AML-193 (cell line): ENCODE data around the gene KDM6A.
"Not testable (repeated sequence)": the region's sequence is repeated elsewhere in the genome, so short reads cannot be mapped to it uniquely, and the experiment has no call there.

Experiments used
- DNase-seq, 2 experiments: peaks; one replicate each; lab custom pipeline; 2025; lab: John Stamatoyannopoulos, UW

The KDM6A gene

DNA sequence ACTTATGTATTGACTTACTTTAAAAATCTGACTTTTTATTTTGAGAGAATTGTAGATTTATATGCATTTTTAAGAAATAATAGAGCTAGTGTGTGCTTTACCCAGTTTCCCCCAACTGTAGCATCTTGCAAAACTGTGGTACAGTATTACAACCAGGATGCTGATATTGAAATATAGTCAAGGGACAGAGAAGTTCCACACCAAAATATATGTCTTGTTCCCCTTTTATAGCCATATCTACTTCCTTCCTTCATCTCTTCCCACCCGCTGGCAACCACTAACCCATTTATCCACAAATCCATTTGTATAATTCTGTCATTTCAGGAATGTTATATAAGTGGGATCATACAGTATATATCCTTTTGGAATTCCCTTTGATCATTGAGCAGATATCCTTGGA lies 16.8 kb downstream of the KDM6A start:
- DNase-seq = peak; percentile 53 to 73

DNA sequence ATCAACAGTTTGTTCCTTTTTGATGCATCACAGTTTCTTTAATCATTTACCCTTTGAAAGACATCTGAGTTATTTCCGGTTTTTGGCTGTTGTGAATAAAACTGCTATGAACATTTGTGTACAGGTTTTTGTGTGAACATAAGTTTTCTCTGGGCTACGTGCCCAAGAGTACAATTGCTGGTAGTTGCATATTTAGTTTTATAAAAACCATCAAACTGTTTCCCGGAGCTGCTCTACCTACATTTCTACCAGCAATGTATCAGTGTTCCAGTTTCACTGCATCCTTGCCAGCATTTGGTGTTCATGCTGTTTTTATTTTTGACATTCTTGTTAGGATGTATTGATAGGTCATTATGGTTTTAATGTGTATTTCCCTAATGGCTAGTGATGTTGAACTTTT lies 17.3 kb downstream of the KDM6A start:
- no peak for DNase-seq

- not testable (repeated sequence) for DNase-seq
Measured at GRCh38 chrX:44890687-44891086, 17.7 kb downstream of the KDM6A start.

- no peak for DNase-seq
Measured at GRCh38 chrX:44891642-44892041, 18.7 kb downstream of the KDM6A start.

GRCh38 chrX:44896876-44897186 lies 23.8 kb downstream of the KDM6A start:
- no peak for DNase-seq

DNA sequence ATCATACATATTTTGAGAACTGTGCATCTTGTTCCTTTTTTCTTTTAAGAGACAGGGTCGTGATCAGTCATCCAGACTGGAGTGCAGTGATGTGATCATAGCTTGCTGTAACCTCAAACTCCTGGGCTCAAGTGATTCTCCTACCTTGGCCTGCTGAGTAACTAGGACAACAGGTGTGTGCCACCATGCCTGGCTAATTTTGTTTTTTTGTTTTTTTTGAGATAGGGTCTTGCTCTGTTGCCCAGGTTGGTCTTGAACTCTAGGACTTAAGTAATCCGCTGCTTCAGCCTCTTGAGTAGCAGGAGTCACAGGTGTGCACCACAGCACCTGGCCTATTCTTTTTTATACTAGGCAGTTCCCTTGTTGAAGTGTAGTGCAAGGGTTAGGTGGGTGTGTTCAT lies 24.6 kb downstream of the KDM6A start:
- no peak for DNase-seq

DNA sequence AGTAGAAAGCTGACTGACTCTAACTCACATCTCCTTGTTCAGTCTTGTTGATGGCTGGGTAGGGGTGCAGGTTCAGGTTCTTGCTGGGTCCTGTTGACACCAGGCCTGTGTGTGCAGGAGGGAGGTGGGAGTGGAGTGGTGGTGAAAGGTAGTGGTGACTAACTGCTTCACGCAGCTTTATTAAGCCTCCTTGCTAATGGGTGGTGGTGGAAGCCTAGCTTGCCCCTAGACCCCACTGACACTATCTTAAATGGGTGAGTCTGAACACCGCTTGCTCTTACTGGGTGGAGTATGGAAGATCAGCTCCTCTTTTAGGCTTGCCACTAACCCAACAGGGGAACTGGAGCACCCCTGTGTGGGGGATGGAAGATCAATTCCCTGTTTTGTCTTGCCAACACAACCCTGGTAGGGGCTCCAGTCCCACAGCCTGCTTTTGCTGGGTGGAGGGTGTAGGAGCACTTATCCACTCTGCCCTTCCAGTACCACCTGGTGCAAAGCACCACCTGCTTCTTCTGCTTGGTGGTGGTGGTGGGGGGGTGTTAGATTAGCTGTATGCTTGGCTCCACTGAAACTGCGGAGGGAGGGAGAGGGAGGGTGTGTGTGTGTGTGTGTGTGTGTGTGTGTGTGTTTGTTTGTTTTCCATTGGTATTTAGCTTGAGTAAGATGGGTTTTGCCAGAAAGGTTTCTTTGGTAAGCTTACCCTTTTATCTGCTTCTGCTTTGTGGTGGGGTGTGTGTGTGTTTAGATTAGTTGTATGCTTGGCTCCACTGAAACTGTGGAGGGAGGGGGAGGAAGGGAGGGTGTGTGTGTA lies 25.6 kb downstream of the KDM6A start:
- no peak for DNase-seq

DNA sequence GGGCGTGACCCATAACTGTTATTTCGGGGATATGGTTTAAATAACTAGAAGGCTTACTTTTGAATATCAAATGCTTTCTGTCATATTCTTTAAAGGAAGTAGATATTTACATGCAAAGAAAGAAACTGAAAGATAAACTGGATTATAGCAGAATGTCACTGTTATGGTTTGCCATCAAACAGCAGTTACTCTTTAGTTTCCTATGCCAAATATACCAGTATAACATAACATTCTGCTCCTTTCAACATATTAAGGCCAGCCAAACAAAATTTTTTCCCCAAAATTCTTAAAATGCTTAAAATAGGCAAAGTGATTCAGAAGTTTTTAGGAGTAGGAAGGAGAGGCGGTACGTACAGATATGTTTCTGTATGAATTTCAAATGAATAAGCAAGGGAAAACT lies 27.0 kb downstream of the KDM6A start:
- no peak for DNase-seq

DNA sequence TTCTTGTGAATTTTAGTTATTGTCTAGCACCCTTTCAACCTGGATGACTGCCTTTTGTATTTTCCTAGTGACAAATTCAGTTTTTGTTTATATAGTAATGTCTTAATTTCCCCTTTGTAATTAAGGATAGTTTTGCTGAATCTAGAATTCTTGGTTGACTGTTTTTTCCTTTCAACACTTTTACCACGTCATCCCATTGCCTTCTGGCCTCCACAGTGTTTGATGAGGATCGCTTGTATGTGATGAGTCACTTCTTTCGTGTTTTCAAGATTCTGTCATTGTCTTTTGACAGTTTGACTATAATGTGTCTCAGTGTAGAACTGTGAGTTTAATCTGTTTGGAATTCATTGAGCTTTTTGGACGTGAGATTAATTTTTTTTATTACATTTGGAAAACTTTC lies 30.1 kb downstream of the KDM6A start:
- DNase-seq = no peak

DNA sequence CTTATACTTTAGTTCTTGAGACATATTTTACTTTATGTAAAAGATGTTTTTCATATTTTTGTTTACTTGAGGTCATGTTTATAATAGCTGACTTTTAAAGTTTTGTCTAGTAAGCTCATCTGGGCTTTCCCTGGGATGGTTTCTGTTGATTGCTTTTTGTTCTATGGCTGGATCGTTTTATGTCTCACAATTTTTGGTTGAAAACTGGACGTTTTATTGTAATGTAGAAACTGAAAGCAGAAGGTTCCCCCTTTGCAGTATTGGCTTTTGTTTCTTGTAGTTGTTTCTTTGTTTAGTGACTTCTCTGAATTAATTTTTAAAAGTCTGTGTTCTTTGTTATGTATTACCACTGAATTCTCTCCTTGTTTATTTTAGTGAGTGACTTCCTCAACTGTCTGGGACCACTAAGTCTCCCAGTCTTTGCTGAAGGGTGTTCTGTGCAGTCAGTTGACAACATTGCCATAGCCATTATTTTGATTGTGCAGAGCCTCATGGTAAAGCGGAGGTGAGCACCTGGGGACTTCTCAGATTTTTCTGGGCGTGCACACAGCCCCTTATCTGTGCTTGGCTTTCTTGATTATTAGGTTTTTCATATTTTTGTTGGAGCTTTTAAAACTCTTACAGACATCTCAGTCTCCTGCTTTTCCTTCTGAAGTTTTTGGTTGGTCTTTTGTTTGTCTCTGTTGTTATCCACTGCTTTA lies 31.0 kb downstream of the KDM6A start:
- DNase-seq = no peak

GRCh38 chrX:44904542-44905115 lies 31.6 kb downstream of the KDM6A start:
- DNase-seq = no peak

GRCh38 chrX:44906041-44906440 lies 33.1 kb downstream of the KDM6A start:
- DNase-seq = no peak

GRCh38 chrX:44906542-44906941 lies 33.6 kb downstream of the KDM6A start:
- no peak for DNase-seq

DNA sequence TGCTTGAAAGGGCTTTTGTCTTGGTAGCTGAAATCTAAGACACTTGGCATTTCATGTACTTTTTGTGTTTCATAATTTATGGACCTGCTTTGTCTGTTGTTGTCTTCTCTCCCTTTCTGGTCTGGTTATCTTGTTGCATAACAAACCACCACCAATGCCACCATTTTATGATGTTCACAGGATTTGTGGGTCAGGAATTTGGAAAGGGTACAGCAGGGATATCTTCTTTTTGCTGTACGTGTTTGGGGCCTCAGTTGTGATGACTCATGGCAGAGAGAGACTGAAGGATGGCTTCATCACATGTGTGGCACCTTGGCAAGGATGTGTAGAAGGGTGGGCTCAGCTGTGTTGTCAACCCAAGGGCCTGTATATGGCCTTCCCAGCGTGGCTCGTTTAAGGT lies 35.2 kb downstream of the KDM6A start:
- DNase-seq = no peak

DNA sequence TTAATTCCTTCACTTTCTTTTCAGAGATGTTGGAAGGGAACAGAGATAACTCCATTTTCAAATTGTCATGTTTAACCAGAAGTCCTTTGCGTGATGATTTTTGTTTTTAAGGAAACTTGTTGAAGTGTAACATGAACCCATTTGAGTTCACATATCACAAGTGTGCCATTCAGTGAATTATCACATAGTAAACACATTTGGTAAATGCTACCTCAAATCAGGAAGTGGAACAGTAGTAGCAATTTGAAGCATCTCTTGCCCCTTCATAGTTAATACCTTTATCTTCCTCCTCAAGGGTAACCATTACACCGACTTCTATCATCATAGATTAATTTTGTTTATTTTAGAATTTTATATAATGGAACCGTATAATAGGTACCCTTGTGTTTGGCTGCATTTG lies 35.8 kb downstream of the KDM6A start:
- no peak for DNase-seq

DNA sequence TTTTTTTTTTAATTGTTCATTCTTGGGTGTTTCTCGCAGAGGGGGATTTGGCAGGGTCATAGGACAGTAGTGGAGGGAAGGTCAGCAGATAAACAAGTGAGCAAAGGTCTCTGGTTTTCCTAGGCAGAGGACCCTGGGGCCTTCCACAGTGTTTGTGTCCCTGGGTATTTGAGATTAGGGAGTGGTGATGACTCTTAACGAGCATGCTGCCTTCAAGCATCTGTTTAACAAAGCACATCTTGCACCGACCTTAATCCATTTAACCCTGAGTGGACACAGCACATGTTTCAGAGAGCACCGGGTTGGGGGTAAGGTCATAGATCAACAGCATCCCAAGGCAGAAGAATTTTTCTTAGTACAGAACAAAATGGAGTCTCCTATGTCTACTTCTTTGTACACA lies 37.5 kb downstream of the KDM6A start:
- not testable (repeated sequence) for DNase-seq

DNA sequence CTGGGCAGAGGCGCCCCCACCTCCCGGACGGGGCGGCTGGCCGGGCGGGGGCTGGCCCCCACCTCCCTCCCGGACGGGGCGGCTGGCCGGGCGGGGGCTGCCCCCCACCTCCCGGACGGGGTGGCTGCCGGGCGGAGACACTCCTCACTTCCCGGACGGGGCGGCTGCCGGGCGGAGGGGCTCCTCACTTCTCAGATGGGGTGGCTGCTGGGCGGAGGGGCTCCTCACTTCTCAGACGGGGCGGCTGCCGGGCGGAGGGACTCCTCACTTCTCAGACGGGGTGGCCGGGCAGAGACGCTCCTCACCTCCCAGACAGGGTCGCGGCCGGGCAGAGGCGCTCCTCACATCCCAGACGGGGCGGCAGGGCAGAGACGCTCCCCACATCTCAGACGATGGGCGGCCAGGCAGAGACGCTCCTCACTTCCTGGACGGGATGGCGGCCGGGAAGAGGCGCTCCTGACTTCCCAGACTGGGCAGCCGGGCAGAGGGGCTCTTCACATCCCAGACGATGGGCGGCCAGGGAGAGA lies 38.1 kb downstream of the KDM6A start:
- DNase-seq = not testable (repeated sequence)

DNA sequence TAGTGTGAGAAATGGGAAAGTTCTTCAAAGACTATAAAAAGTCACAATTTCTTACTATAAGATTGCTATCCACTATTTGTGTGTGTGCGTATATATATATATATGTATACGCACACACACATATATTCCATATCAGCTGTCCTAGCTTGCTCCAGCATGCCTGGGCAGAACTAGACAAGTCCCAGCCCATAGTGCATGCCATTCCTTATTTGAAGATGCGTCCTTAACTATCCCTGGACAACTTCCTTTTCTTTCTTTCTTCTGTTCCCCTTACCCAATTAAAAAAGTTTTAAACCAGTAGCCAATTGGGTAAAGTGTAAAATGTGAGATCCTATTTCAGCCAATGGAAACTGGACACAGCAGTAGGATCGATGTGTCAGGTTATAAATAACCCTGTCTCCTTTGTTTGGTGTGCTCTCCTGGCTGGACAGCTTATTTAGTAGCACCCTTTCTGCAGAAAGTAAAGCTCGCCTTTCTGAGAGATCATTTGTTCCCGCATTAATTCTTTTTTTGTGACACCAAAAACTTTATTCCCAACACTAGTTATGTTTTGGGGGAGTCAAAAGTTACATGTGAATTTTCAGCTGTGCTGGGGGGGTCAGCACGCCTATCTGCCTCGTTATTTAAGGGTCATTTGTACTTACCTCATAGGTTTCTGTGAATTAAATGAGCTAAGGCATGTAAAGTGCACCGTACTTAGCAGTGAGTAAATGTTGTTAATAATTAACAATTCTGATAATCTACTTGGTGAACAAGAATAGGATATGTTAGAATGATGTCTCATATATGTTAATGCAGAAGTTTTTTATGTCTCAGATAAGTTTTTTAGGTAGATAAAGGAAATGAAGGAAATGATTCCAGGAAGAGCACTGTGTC lies 40.9 kb downstream of the KDM6A start:
- no peak for DNase-seq

GRCh38 chrX:44914532-44915198 lies 41.7 kb downstream of the KDM6A start:
- DNase-seq = no peak

DNA sequence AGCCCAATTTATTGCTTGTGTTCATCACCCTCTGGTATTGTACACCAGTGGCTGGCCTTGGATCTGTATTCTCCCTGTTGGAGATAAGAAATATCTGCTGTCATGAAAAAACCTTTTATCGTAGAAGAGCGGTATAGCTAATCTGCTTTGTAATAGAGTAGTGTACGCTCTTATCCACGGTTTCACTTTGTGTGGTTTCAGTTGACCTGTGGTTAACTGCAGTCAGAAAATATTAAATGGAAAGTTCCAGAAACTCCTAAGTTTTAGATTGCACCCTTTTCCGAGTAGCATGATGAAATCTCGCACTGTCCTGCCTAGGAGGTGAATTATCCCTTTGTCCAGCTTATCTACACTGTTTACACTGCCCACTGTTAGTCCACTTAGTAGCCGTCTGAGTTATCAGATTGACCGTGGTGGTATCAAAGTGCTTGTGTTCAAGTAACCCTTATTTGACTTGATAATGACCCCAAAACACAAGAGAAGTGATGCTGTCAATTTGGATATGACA lies 42.4 kb downstream of the KDM6A start:
- no peak for DNase-seq

DNA sequence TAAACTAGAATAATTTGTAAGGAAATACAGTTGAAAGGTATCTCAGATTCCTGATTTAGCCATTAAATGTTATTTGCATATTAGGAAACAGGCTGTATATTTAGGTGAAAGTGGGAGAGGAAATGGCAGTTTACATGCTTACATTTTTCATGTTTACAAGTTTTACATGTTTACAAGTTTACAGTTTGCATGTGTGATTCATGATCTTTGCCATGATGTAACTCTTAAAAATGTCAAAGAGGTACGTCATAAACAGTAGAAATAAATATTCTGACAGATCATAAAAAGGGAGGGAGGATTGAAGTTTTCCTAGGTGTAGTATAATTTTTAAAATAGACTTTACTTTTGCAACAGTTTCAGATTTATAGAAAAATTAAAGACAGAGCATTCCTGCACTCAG lies 45.7 kb downstream of the KDM6A start:
- DNase-seq = no peak
